Measurements from ENCODE around the gene DCDC2C. TPM values are rescaled to one million over a fixed set of nuclear protein-coding genes. Genes with fewer than 3 reads are reported as not detected.

The DCDC2C gene
- total RNA-seq: 1 to 10 TPM in 1 of 2 donors, not detected in 1; 5.9 TPM

GRCh38 chr2:3703236-3703756, at the start of gene DCDC2C:
DCDC2C (plus strand) TSS chr2:3703575; CDS start chr2:3703752, 177 bp downstream.
- Histone ChIP-seq H3K27ac (no peak within 1 kb of the TSS), H3K27me3 (replicated peaks; ENCODE audit: insufficient read depth) (peaks cover 11% of the 10 kb centered on the region), H3K4me1 (replicated peaks) (no peaks in the 10 kb centered on the region), H3K36me3 (no peaks in the 10 kb centered on the region), H3K4me3 (peak within 1 kb of the TSS in 1 of 2 donors; percentile 8), H3K9me3 (no peaks in the 10 kb centered on the region)
- intact Hi-C loops (cut with DNase I): no loop called here
- TF ChIP-seq CTCF (IDR thresholded peaks at IDR 0.05): no peak
- no peak for TF ChIP-seq POLR2AphosphoS5 (IDR thresholded peaks at IDR 0.05)
- no peak for TF ChIP-seq POLR2A (IDR thresholded peaks at IDR 0.05)
- WGBS: 12% methylated on average over 28 of the region's 60 CpGs
- no peak for DNase-seq (ENCODE audit: low spot score)

- H3K27ac ChIP-seq: no peak overlapping the region
- H3K9me3 ChIP-seq: no peaks in the 10 kb centered on the region
- no peak for DNase-seq (ENCODE audit: low spot score)
- no peaks in the 10 kb centered on the region for H3K36me3 ChIP-seq
- no peak overlapping the region for H3K4me3 ChIP-seq
- H3K27me3 ChIP-seq (replicated peaks; ENCODE audit: insufficient read depth): no peaks in the 10 kb centered on the region
- TF ChIP-seq CTCF (IDR thresholded peaks at IDR 0.05): no peak
- TF ChIP-seq POLR2AphosphoS5 (IDR thresholded peaks at IDR 0.05): no peak
- TF ChIP-seq POLR2A (IDR thresholded peaks at IDR 0.05): no peak
- intact Hi-C loops (cut with DNase I): loop anchor here (5.0 kb wide), 2 partner anchors 232 to 352 kb away; no protein-coding TSS in a partner anchor
- no peaks in the 10 kb centered on the region for H3K4me1 ChIP-seq (replicated peaks)
- whole genome bisulfite sequencing: 81% methylated on average over 10 of the region's 10 CpGs
Measured at GRCh38 chr2:3654011-3654410, 49.4 kb upstream of the DCDC2C start.

GRCh38 chr2:3654531-3655225, 48.7 kb upstream of the DCDC2C start:
- intact Hi-C loops (cut with DNase I): loop anchor here (5.0 kb wide), 2 partner anchors 232 to 352 kb away; no protein-coding TSS in a partner anchor
- no peak for DNase-seq (ENCODE audit: low spot score)
- H3K36me3 ChIP-seq: no peaks in the 10 kb centered on the region
- 82% methylated on average over 21 of the region's 21 CpGs for WGBS
- H3K27me3 ChIP-seq (replicated peaks; ENCODE audit: insufficient read depth): no peaks in the 10 kb centered on the region
- TF ChIP-seq POLR2A (IDR thresholded peaks at IDR 0.05) (no peak), POLR2AphosphoS5 (IDR thresholded peaks at IDR 0.05) (no peak), CTCF (IDR thresholded peaks at IDR 0.05) (no peak)
- no peaks in the 10 kb centered on the region for H3K9me3 ChIP-seq
- H3K4me1 ChIP-seq (replicated peaks): no peaks in the 10 kb centered on the region
- no peak overlapping the region for H3K27ac ChIP-seq
- no peak overlapping the region for H3K4me3 ChIP-seq

- no peak for DNase-seq (ENCODE audit: low spot score)
- H3K36me3 ChIP-seq: no peaks in the 10 kb centered on the region
- H3K4me1 ChIP-seq (replicated peaks): no peaks in the 10 kb centered on the region
- no peaks in the 10 kb centered on the region for H3K9me3 ChIP-seq
- no peak for TF ChIP-seq POLR2AphosphoS5 (IDR thresholded peaks at IDR 0.05)
- no peak for TF ChIP-seq CTCF (IDR thresholded peaks at IDR 0.05)
- no peak for TF ChIP-seq POLR2A (IDR thresholded peaks at IDR 0.05)
- H3K27me3 ChIP-seq (replicated peaks; ENCODE audit: insufficient read depth): no peaks in the 10 kb centered on the region
- no peak overlapping the region for H3K4me3 ChIP-seq
- H3K27ac ChIP-seq: no peak overlapping the region
- 87% methylated on average over 27 of the region's 28 CpGs for WGBS
- intact Hi-C loops (cut with DNase I): no loop called here
Measured at GRCh38 chr2:3655871-3656761, 47.3 kb upstream of the DCDC2C start.

All from prostate gland (tissue), 2 donors.